HepG2 (cell line): Measurements from ENCODE around the gene PAEP. TPM values are rescaled to one million over a fixed set of nuclear protein-coding genes. Genes with fewer than 3 reads are reported as not detected.

Experiments
- ATAC-seq: fragments of 200-7000 bp; cut with Tn5 transposase; 3 replicates; pipeline ENCODE4 v1.9.1; 2020; ENCODE audit warnings: mild to moderate bottlenecking, moderate library complexity
- BruUV-seq: library from RNA; stranded (reverse); fragments of 400-500 nt; replicated peaks from 2 replicates; lab custom pipeline; 2021; lab: Mats Ljungman, UMichigan
- CTCF ChIA-PET: fragments of 300-600 bp; formaldehyde crosslinking; extraction: SDS; loops from one replicate; lab custom pipeline; 2021; ENCODE audit warnings: low total read pairs, inconsistent platforms, low intra/inter-chr PET ratio; lab: Yijun Ruan, JAX
- POLR2A ChIA-PET: fragments of 350-600 bp; sonication (Branson Sonifier 250); formaldehyde crosslinking; loops from one replicate; lab custom pipeline; 2020; ENCODE audit warnings: antibody characterized with exemption, inconsistent platforms; lab: Yijun Ruan, JAX
- DNase-seq: peaks from one replicate; pipeline ENCODE4 v3.0.0-alpha.2; 2015; ENCODE audit warnings: low spot score
- FAIRE-seq: peaks from 3 replicates; lab custom pipeline; 2011; peaks lifted over from hg19 to GRCh38; lab: Jason Lieb, UNC
- H2AFZ ChIP-seq: one replicate; pipeline ENCODE4 v1.6.1; 2011; ENCODE audit warnings: low read length, inconsistent platforms
- H3K27ac ChIP-seq: fragments of 300-600 bp; 3 replicates; pipeline ENCODE4 v1.8.0; 2011; ENCODE audit warnings: mixed run types, mild to moderate bottlenecking, mixed read lengths, low read length, inconsistent platforms; ENCODE audit not compliant: insufficient read depth; ENCODE audit errors: extremely low read length
- H3K27me3 ChIP-seq, 2 experiments: fragments of 200-600 bp in 1 of 2; 2 replicates in 1 of 2; 3 replicates in 1 of 2; pipeline versions ENCODE4 v1.6.0 to v1.8.0; 2011; ENCODE audit warnings: low read length in 2 of 2, mild to moderate bottlenecking in 2 of 2, moderate library complexity in 2 of 2, inconsistent platforms in 1 of 2; ENCODE audit not compliant: insufficient read depth in 2 of 2, control insufficient read depth in 1 of 2
- H3K36me3 ChIP-seq, 2 experiments: fragments of 200-600 bp in 1 of 2; replicated peaks in 1 of 2; 2 replicates in 1 of 2; 3 replicates in 1 of 2; pipeline versions ENCODE4 v1.5.1 to v1.8.0; 2011; ENCODE audit warnings: low read length in 2 of 2, inconsistent platforms in 1 of 2; ENCODE audit not compliant: insufficient read depth in 2 of 2, control insufficient read depth in 1 of 2
- H3K4me1 ChIP-seq: 2 replicates; pipeline ENCODE4 v1.5.1; 2012; ENCODE audit warnings: low read length, inconsistent platforms; ENCODE audit not compliant: insufficient read depth
- H3K4me2 ChIP-seq: 2 replicates; pipeline ENCODE4 v1.6.0; 2011; ENCODE audit warnings: low read depth, low read length, inconsistent platforms
- H3K4me3 ChIP-seq, 3 experiments: fragments of 200-600 bp in 1 of 3; sonication (generic), shearing (Covaris generic) in 1 of 3; replicated peaks in 1 of 3; 2 replicates each; pipeline ENCODE4 v1.5.1; 2011 to 2016; ENCODE audit warnings: low read length in 3 of 3, inconsistent platforms in 2 of 3, low read depth in 2 of 3, mild to moderate bottlenecking in 2 of 3, control low read depth in 1 of 3, mixed read lengths in 1 of 3; ENCODE audit not compliant: insufficient read depth in 1 of 3
- H3K79me2 ChIP-seq: one replicate; pipeline ENCODE4 v1.6.1; 2011; ENCODE audit warnings: low read length, inconsistent platforms; ENCODE audit not compliant: insufficient read depth
- H3K9ac ChIP-seq: 2 replicates; pipeline ENCODE4 v1.6.0; 2011; ENCODE audit warnings: mild to moderate bottlenecking, low read depth, low read length, inconsistent platforms; ENCODE audit not compliant: insufficient read depth
- H3K9me3 ChIP-seq: 2 replicates; pipeline ENCODE4 v1.5.1; 2012; ENCODE audit warnings: mild to moderate bottlenecking, low read length
- H4K20me1 ChIP-seq: 2 replicates; pipeline ENCODE4 v1.6.0; 2011; ENCODE audit warnings: inconsistent platforms, mild to moderate bottlenecking, low read length, moderate library complexity; ENCODE audit not compliant: insufficient read depth
- MTA1 ChIP-seq: sonication (generic); formaldehyde crosslinking; IDR thresholded peaks from 2 replicates; pipeline ENCODE4 v1.4.0; 2020; ENCODE audit warnings: missing genetic modification reagents, mild to moderate bottlenecking, borderline replicate concordance
- MXD4 ChIP-seq: IDR thresholded peaks from 2 replicates; pipeline ENCODE4 v1.6.1; 2016; ENCODE audit warnings: mild to moderate bottlenecking, missing biosample characterization, missing genetic modification reagents
- REXO4 ChIP-seq: sonication (generic); formaldehyde crosslinking; IDR thresholded peaks from 2 replicates; pipeline ENCODE4 v1.8.0; 2022; ENCODE audit warnings: missing genetic modification reagents, mild to moderate bottlenecking, borderline replicate concordance
- SMARCC2 ChIP-seq: fragments of 450-650 bp; IDR thresholded peaks from 2 replicates; pipeline ENCODE4 v1.6.1; 2017; ENCODE audit warnings: antibody characterized with exemption, mild to moderate bottlenecking
- SSRP1 ChIP-seq: IDR thresholded peaks from 2 replicates; pipeline ENCODE4 v1.6.1; 2016; ENCODE audit warnings: control low read depth
- TMF1 ChIP-seq: sonication (generic); formaldehyde crosslinking; IDR thresholded peaks from 2 replicates; pipeline ENCODE4 v1.8.1; 2022; ENCODE audit warnings: low read depth, missing genetic modification reagents
- ZC3H4 ChIP-seq: sonication (generic); formaldehyde crosslinking; IDR thresholded peaks from 2 replicates; pipeline ENCODE4 v1.4.0; 2020; ENCODE audit warnings: missing genetic modification reagents, borderline replicate concordance
- ZNF232 ChIP-seq: sonication (generic); formaldehyde crosslinking; IDR thresholded peaks from 2 replicates; pipeline ENCODE4 v1.4.0; 2020; ENCODE audit warnings: missing genetic modification reagents, borderline replicate concordance
- ZNF460 ChIP-seq: sonication (generic); formaldehyde crosslinking; IDR thresholded peaks from 2 replicates; pipeline ENCODE4 v1.5.1; 2020; ENCODE audit warnings: missing genetic modification reagents, mild to moderate bottlenecking, borderline replicate concordance
- ZNF549 ChIP-seq: sonication (generic); formaldehyde crosslinking; IDR thresholded peaks from 2 replicates; pipeline ENCODE4 v1.5.0; 2020; ENCODE audit warnings: missing genetic modification reagents
- ZNF569 ChIP-seq: sonication (generic); formaldehyde crosslinking; IDR thresholded peaks from 2 replicates; pipeline ENCODE4 v1.5.0; 2020; ENCODE audit warnings: mild to moderate bottlenecking, missing genetic modification reagents, moderate library complexity, borderline replicate concordance
- ZNF607 ChIP-seq: sonication (generic); formaldehyde crosslinking; IDR thresholded peaks from 2 replicates; pipeline ENCODE4 v1.5.1; 2020; ENCODE audit warnings: missing genetic modification reagents, mild to moderate bottlenecking, borderline replicate concordance
- WGBS: methylation state at CpG from one replicate; pipeline ENCODE4 v1.1.6; 2017; ENCODE audit warnings: low lambda C conversion rate; 5-methylcytosine and 5-hydroxymethylcytosine counted together
- in situ Hi-C: cut with HindIII; loops from 2 replicates; pipeline ENCODE4 v1.10.0; 2017; ENCODE audit warnings: low pct_unique_long_range_greater_than_20kb; ENCODE audit not compliant: extremely low pct_ligation_motif_present
- intact Hi-C: fragments of 100-400 bp; cut with micrococcal nuclease; formaldehyde crosslinking; loops from one replicate; pipeline ENCODE4 v1.10.0; 2022; ENCODE audit not compliant: unreplicated experiment
- polyA plus RNA-seq, 8 experiments: library from polyadenylated mRNA; depleted of rRNA in 3 of 8; stranded (reverse) in 7 of 8; unstranded in 1 of 8; fragments of >200 nt; fragmentation: Illumina TruSeq in 4 of 8; extraction: Trizol in 4 of 8; gene quantifications; 2 replicates each; pipeline versions ENCODE4 v1.2.1 to v1.2.3, GENCODE V29; 2011 to 2016; ENCODE audit warnings: low read depth in 4 of 8, missing spikeins in 1 of 8, mixed read lengths in 1 of 8; ENCODE audit not compliant: insufficient read depth in 1 of 8
- total RNA-seq, 5 experiments: library from RNA; depleted of rRNA; stranded (reverse); fragments of >200 nt; fragmentation: Illumina TruSeq; extraction: Trizol; gene quantifications; 2 replicates each; pipeline ENCODE4 v1.2.3, GENCODE V29; 2016; ENCODE audit warnings: low read depth in 1 of 5
- TF ChIP-seq, protein P1 (sequence below): sonication (generic); IDR thresholded peaks from 2 replicates; pipeline ENCODE4 v1.6.1; 2016; ENCODE audit warnings: low read depth, borderline replicate concordance
- TF ChIP-seq, protein P2 (sequence below): sonication (generic); formaldehyde crosslinking; IDR thresholded peaks from 2 replicates; pipeline ENCODE4 v1.4.0; 2020; ENCODE audit warnings: missing genetic modification reagents

Gene PAEP
- total and polyA plus RNA-seq, 2 of the 13 experiments (the other 11 are each of a cell fraction or from before 2014, with no cell fraction given), result 0.75 to 10.8 TPM

DNA sequence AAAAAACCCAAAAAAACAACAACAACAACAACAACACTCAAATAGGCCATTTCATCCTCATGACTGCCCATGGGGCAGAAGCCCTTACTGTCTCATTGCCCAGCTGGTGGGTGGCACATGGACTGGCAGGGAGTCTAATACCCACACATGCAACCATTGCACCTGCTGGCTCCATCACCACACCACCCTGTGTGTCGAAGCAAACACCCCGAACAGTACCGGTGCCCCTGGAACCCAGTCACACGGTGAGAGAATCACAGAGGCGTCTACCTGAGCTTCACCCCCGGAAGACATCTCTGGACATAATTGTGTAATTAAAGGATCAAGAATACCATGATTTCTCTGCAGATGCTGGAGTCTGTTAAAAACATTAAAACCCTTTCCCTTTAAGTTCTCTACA is 6.5 kb downstream of the PAEP start:
- TF ChIP-seq TMF1, result no peak
- TF ChIP-seq ZNF569 (CRISPR knock-in tag), result no peak
- TF ChIP-seq ZNF607 (CRISPR knock-in tag), result no peak
- TF ChIP-seq ZNF460, result no peak
- TF ChIP-seq, protein P1, sequence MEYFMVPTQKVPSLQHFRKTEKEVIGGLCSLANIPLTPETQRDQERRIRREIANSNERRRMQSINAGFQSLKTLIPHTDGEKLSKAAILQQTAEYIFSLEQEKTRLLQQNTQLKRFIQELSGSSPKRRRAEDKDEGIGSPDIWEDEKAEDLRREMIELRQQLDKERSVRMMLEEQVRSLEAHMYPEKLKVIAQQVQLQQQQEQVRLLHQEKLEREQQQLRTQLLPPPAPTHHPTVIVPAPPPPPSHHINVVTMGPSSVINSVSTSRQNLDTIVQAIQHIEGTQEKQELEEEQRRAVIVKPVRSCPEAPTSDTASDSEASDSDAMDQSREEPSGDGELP, result no peak
- TF ChIP-seq REXO4, result no peak
- TF ChIP-seq, protein P2, sequence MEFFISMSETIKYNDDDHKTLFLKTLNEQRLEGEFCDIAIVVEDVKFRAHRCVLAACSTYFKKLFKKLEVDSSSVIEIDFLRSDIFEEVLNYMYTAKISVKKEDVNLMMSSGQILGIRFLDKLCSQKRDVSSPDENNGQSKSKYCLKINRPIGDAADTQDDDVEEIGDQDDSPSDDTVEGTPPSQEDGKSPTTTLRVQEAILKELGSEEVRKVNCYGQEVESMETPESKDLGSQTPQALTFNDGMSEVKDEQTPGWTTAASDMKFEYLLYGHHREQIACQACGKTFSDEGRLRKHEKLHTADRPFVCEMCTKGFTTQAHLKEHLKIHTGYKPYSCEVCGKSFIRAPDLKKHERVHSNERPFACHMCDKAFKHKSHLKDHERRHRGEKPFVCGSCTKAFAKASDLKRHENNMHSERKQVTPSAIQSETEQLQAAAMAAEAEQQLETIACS, result no peak
- no peak for TF ChIP-seq SMARCC2
- no peak for TF ChIP-seq MTA1
- TF ChIP-seq ZNF549 (CRISPR knock-in tag), result no peak
- no peak for TF ChIP-seq MXD4 (CRISPR knock-in tag)
- TF ChIP-seq SSRP1 (CRISPR knock-in tag), result no peak
- no peak for TF ChIP-seq ZNF232 (CRISPR knock-in tag)
- TF ChIP-seq ZC3H4 (CRISPR knock-in tag), result no peak
- 18% methylated on average over 5 of the region's 6 CpGs for WGBS
- Histone ChIP-seq H3K27ac (no peak overlapping the region), H3K4me3 (no peak overlapping the region), H3K4me2 (no peak overlapping the region), H4K20me1 (no peaks in the 10 kb centered on the region), H3K9me3 (no peaks in the 10 kb centered on the region), H3K79me2 (no peaks in the 10 kb centered on the region), H3K27me3 (peaks cover 1 to 25% of the 10 kb centered on the region in 2 experiments; a peak in 3 of 5 replicates), H3K9ac (no peak overlapping the region), H2AFZ (no peak overlapping the region), H3K4me1 (no peaks in the 10 kb centered on the region), H3K36me3 (no peaks in the 10 kb centered on the region)
- BruUV-seq, result no TSS peak
- ChIA-PET CTCF (no interaction called here), POLR2A (no interaction called here)
- in situ Hi-C loops, result no loop called here
- DNase-seq, result no peak
- no peak for ATAC-seq
- FAIRE-seq, result no peak
- intact Hi-C loops, result no loop called here
